ENCODE measurements around the gene ADGRG3.

ADGRG3 gene

DNA sequence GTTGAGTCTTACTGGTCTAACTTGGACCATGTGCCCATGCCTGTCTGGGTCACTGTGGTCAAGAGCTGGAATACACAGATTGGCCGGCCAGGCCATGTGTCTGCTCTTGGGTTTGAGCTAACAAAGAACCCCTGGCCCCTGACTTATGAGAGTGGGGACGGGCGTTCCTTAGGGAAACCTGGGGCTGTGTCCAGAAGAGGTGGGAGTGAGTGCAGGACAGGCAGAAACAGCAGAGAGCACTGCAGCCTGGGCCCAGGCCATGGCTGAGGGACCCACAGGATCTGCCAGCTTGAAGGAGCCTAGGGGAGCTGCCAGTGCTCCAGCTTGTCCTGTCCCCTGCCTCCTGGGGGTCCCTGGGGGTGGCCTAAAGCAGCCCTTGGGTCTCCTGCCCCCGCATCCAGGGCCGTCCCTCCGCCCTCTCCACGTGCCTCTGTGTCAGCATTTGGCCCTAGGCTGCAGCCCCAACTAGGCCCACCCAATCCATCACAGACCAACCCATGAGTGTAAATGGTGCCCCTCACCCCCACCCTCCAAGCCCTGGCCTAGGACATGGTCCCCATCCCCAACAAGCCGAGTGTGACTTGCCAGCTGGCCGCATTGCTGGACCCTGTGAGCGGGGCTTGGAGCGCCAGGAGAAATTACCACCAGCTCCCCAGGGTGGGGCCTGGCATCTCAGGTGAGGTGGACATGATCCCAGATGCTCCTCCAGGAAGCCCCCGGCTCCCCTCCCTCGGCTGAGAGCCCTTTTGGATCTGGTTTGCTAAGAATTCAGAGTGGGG lies 14.0 kb downstream of the ADGRG3 start:
- DNase-seq, result no peak

DNA sequence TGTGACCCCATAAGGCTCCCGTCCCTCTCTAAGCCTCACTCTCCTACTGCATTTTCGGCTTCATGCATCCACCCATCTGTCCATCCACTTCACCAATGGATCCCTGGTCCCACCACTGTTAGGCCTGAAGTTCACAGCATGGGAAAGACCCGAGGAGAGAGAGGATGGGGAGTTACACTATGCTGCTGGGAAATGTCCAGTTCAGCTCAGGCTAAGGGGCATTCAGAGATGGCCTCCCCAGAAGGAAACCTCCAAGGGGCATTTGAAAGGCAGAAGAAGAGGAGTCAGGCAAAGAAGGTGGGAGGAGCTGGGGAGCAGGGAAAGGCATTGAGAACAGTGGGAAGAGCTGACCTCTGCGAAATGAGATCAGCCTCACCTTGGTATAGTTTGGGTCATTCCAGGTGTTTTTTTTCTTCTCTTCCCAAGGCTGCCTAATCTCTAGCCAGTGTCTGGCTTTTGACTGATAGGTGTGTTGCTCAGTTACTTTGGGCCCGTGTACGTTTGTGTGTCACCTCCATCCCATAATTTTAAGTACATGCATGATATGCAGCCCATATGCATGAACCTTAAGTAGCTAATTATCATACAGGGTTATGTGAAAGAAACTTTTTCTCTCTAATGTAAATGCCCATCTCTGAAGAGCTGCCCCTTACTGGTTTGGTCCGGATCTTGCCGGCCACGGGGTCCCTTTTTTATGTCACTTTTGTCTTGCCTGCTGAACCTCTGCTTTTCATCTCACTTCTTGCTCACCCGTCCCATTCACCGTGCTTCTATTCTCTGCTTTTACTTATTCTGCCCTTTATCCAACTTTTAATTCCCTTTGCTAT lies 14.9 kb downstream of the ADGRG3 start:
- DNase-seq, result no peak

DNA sequence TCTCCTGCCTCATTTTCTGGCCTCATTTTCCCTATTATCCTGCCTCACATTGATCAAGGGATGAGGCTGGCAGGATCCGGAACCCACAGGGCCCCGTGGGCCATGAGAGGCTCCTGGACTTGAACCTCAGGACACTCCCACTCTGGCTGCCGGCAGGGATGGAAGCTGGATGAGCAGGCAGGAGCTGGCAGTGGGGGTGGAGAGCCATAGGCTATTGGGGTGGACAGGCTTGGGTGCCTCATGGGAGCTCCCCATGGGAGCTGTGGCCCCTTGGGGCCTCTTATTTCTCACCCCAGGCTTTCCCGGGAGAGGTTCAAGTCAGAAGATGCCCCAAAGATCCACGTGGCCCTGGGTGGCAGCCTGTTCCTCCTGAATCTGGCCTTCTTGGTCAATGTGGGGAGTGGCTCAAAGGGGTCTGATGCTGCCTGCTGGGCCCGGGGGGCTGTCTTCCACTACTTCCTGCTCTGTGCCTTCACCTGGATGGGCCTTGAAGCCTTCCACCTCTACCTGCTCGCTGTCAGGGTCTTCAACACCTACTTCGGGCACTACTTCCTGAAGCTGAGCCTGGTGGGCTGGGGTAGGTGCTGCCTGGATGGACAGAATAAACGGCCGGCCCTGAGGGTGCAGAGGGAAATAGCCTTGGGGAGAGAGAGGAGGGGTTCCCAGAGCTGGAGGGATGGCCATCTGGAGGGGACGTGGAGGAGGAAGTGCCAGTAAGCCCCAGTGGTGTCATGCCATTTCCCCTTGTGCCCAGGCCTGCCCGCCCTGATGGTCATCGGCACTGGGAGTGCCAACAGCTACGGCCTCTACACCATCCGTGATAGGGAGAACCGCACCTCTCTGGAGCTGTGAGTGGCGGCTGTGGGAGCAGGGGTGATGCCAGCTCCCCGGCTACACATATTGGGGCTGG lies 15.8 kb downstream of the ADGRG3 start:
- no peak for DNase-seq

DNA sequence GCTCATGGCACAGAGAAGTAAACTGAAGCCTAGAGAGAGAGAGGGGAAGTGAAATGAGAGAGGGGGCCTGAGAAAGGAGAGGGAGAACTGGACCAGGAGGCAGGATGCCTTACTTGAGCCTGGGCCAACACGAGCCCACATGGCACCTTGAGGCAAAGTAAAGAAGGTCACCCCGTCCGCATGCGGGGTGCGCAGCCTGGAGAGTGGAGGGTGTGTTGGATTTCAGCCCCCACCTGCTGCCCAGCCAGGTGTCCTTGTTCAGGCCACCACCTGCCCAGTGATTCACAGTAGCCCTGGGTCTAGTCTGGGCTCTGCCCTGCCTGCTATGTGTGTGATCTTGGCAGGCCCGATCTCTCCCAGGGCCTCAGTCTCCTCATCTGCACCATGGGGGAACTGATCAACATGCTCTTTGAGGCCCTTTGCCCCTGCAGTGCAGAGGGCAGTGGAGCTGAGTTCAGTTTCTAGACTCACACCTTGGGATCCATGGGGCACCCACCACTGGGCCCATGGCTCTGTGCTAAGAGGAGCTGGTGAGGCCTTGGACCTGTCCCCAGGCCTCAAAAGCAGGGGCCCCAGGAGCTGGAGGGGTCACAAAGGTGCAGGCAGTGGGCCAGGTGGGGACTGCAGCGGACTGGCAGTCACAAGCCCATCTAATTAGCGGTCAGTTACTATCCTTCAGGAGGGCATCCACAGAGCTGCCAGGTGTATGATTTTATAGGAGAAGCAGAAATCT lies 16.7 kb downstream of the ADGRG3 start:
- no peak for DNase-seq

DNA sequence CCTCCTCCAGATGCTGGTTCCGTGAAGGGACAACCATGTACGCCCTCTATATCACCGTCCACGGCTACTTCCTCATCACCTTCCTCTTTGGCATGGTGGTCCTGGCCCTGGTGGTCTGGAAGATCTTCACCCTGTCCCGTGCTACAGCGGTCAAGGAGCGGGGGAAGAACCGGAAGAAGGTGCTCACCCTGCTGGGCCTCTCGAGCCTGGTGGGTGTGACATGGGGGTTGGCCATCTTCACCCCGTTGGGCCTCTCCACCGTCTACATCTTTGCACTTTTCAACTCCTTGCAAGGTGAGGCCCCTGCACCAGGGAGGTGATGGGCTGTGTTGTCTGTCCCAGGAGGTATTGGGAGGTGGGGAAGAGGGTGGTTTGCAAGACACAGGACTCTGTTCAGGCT lies 17.5 kb downstream of the ADGRG3 start:
- no peak for DNase-seq

DNA sequence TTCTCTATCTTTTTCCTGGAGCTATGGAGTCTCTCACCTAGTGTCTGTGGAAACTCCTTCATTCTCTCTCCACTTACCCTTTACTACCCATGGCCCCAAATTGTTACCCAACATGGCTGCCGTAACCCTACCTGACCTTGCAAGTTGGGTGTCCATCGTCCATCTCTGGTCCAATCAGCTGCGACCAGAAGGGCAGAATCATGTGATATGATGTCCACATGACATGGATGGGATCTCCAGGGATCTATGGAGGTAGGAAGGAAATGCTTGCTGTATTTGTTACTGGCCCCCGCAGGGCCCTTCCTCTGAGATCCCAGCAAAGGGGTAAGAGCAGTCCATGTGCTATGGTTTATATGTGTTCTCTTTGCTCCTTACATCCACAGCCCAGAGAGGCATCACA lies 18.5 kb downstream of the ADGRG3 start:
- DNase-seq, result no peak

DNA sequence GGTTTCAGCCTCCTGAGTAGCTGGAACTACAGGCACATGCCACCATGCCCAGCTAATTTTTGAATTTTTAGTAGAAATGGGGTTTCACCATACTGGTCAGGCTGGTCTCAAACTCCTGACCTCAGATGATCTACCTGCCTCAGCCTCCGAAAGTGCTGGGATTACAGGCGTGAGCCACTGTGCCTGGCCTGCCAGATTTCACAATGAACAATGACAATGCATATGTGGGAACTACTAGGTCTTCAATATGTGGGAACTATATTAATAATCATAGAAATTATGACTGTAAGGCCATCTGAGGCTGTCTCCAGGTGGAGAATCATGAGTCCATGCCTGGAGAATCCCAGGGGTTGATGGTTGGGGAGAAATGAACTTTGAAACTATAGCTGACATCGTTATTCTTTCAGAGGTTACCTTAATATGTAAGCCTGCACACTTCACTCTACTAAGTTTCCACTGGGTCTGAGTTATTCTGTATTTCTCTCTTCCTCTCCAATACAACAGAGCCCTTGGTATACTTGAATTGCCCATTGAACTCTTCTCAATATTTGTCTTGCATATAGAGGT lies 19.3 kb downstream of the ADGRG3 start:
- no peak for DNase-seq

DNA sequence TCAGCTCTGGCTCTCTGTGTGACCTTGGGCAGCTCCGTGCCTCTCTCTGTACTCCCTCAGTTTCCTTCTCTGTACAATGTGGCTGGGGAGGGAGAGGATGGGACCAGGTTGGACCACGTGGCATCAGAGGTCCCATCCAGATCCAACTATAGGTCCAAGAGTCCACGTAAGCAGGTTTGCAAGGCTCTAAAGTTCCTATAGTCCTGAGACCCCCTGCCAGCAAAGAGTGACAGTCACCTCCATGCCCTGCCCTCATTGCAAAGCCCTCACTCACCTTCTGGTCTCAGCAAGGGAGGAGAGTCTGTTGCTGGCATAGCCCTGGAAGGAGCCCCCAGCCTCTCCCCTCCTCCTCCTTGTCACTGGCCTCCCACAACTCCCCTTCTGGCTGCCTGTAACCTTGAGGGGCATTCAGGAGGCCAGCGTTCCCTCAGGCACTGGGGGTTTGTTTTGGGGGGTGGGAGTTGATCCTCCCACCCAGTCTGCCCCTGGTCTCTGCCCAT lies 20.4 kb downstream of the ADGRG3 start:
- no peak for DNase-seq

DNA sequence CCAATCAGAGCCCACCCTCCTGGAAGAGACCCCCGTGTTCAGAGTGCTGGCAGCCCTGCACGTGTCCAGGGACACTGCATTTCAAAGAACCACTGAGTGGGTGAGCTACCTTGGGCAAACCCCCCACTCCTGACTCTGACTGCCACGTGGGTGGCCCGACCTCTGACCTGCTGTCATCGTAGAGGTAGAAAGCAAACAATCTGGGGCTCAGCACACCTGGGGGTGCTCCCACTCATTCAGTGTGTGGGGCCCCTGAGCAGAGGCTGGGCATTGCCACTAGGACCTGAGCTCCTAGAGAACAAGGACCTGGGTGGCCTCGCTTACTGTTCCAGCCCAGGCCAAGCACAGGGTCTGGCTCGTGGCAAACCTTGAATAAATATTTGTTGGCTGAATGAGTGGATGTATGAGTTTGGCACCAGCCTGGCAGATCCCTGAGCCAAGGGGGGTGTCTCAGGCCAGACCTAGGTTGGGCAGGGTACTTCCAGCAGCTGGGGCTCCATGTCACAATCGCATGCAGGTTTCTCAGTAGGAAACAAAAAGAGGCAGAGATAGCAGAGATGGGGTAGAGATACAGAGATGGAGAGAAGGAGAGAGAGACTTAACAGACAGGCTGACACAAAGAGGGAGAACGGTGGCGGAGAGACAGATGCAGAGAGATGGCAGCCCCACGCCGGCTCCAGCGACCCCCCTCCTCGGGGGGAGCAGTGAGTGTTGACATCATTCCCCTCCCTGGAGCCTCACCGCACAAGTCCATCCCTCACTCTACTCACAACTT lies 21.1 kb downstream of the ADGRG3 start:
- DNase-seq, result no peak

DNA sequence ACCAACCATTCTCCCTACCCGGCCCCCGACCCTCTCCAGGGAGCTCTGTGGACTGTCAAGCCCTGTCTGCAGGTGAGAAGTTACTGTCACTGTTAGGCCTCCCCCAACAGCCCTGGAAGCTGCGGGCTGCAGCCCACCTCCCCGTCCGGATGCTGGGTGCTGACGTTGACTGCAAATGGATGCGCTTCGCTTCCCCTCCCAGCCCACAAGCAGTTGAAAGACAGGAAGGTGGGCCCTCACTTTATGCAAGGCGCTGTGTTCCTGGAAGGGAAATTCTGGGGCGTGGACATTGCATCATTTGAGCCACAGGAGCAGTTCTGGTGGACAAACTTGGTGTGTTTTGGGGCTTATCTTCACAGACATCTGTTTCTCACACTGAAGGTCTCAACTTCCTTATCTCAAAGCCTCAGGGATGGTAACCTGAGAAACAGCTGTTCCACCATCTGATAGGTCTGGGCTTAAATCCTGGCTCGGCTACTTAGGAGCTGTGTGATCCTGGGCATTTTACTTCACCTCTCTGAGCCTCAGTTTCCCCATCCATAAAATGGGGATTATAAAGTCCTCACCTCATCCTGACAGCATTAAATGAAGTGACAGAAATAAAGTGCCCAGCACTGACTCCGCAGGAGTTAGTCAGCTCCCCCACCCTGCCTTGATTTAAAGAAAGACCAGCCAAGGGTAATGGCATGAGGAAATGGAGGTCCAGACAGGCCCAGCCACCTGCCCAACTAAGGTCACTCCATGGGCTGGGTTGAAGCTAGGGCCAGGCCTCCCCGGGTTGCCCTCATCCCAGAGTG lies 21.9 kb downstream of the ADGRG3 start:
- DNase-seq, result peak; percentile 15

DNA sequence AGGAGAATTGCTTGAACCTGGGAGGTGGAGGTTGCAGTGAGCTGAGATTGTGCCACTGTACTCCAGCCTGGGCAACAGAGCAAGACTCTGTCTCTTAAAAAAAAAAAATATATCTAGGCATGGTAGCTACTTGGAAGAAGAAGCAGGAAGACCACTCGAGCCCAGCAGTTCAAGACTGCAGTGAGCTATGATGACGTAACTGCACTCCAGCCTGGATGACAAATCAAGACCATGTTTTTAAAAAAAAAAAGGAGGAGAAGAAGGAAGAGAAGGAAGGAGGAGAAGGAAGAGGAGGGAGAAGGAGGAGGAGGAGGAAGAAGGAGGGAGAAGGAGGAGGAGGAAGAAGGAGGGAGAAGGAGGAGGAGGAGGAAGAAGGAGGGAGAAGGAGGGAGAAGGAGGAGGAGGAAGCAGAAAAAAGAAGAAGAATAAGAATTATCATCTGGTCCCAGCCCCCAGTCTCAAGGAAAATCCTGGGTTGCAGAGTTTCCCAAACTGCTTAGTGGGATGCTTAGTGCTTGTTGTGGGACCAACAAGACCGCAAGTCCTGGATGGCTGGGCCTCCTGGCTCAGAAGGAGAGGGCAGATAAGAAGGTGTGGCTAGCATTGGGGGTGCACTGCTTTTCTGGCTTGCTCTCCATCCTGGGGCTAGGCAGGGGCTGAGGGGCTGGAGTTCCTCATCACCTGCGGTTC lies 22.8 kb downstream of the ADGRG3 start:
- no peak for DNase-seq

DNA sequence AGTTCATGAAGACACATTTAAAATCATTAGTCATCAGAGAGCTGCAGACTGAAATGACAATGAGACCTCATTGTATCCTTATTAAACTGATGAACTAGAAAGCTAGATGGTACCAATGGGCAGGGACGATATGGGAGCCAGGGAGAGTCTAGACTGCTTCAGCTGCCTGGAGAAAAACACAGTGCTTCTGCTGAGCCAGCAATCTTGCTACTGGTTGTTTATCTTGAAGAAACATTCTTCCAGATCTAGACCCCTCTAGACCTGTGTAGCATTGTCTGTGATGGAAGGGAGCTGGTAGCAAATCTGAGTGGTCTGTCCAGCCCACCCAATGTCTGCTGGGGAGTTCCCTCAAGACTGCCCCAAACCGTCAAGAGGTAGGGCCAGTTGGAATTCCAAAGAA lies 24.5 kb downstream of the ADGRG3 start:
- no peak for DNase-seq

DNA sequence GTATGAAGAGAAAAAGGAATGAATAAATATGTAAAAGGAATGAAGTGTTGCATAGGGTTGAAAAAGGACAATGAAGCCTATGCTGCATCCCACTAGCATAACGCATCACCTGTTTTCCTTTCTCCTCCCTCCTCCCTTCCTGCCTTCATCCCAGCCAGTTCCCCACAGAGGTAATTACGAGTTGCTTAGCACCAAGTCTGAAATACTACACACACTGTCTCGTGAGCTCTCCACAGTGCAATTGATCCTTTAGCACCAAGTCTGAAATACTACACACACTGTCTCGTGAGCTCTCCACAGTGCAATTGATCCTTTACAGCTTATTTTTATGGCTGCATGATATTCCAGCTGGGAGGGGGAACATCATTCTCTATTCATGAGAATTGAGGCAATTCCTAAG lies 25.4 kb downstream of the ADGRG3 start:
- DNase-seq, result no peak

DNA sequence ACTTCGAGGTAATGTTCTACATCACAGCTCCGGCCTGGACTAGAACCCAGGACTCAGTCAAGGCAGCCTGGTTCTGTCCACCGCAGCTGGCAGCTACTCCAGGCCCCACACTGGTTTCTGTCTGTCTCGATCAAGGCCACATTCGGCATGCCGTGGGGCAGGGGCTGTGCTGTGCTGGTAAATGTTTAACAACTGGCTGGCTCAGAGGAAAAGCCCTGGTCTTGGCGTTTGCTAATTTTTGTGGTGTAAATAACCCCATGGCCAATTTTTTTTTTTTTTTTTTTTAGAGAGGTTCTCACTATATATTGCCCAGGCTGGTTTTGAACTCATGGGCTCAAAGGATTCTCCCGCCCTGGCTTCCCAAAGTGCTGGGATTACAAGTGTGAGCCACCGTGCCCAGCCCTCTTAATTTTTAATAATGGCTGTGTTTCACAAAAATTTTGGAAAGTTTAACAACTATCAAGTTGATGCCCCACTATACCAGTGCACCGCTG lies 26.2 kb downstream of the ADGRG3 start:
- DNase-seq, result no peak

DNA sequence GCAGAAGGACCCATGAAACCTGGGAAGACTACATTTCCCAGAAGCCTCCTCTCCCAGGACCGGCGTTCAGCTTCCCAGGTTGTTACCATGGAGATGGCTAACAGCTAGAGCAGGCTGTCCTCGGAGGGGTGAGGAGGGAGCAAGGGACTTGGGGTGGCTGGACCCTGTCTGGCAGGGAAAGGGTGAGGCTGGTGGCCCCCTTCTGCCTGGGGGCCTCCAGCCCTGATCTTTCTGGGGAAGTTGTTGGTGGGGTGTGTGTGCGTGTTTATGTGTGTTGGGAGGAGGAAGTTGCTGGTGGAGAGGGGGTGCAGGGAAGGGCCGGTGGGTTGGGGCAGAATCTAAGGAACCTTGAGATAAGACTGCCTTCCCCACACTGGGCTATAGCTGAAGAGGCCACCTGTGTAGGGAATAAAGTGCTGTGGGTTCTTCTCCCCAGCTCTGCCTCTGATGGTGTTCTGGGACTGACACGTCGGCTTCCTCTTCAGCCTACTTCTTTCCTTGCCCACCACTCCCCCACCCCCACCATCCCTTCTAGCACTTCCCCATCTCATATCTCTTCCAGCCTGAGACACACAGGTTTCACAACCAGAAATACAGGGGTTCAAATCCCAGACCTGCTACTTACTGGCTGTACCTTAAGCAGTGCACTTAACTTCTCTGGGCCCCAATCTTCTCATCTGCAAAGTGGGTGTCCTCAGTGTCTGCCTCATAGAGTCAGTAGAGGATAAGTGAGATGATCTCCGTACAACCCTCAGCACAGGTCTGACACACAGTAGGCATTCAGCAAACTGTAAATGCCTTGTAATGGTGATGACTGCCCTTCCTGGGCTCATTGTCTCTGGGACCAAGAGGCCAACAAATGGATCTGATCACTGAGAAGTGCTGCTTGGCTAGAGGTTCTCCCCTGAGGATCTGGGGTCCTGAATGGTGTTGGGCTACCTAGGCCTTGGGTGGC lies 26.9 kb downstream of the ADGRG3 start, which contains the start of gene DRC7:
Gene DRC7 (plus strand): TSS at position 82 of the 955 bp plus-strand sequence. CDS start 3,144 bp downstream, outside the sequence.
- DNase-seq, result peak; percentile 13

DNA sequence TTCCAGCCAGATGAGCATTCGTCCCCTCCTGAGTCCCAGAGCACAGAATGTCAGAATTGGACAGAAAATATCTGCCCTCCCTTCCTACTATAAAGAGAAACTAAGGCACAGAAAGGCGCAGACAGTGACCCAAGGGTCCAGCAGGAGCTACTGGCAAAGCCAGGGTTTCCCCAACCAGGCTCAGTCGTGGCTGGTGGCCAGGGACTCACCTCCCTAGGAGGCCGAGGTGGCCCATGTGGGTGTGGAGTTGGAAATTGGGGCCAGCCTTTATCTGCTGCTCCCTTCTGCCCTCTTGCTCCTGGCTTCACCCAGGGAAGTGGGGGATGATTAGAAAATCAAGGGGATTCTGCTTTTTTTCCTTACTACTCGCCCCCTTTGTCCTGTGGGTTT lies 27.6 kb downstream of the ADGRG3 start:
- no peak for DNase-seq

DNA sequence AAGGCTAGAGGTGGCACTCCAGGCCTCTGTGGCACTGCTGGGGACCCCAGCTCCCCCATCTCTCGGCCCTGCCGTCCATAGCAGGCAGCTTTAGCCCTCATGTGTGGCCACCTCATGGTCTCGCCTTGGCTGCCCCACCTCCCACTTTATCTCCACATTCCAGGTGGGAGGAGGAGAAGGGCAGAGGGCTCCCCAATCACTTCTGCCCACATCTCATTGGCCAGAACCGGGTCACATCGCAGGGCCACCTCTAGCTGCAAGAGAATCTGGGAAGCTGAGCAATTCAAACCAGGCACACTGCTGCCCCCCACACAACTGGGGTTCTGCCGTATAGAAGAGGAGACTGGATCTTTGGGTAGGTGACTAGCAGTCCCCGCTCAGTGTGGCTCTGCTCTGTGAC lies 28.1 kb downstream of the ADGRG3 start:
- no peak for DNase-seq

DNA sequence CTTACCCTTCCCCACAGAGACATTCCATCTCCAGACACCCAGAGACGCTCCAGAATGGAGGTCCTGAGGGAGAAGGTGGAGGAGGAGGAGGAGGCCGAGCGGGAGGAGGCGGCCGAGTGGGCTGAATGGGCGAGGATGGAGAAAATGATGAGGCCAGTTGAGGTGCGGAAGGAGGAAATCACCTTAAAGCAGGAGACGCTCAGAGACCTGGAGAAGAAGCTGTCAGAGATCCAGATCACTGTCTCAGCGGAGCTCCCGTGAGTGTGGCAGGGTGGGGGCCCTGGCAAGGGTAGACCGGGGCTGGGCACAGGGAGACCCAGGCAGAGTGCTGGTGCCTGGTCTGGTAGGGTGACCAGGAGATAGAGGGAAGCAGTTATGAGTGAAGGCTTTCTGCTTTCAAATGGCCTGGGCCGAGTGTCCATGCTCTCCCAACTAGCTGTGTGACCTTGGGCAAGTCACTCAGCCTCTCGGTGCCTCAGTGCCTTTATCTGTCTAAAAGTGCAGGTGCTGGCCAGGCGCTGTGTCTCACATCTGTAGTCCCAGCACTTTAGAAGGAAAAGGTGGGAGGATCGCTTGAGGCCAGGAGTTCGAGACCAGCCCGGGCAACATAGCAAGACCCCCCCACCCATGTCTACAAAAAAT lies 29.9 kb downstream of the ADGRG3 start:
- no peak for DNase-seq
